H9 (cell line): ENCODE measurements around the gene ATXN3. TPM values are rescaled to one million over a fixed set of nuclear protein-coding genes. Genes with fewer than 3 reads are reported as not detected.

Source experiments
- DNase-seq: peaks from one replicate; pipeline ENCODE4 v3.0.0-alpha.2; 2017
- H2AFZ ChIP-seq: one replicate; pipeline ENCODE4 v1.6.1; 2013; ENCODE audit warnings: mild to moderate bottlenecking, low read length, control low read depth, moderate library complexity
- H2AK5ac ChIP-seq: 2 replicates; pipeline ENCODE4 v1.6.1; 2013; ENCODE audit warnings: low read length, control low read depth, mixed read lengths; ENCODE audit not compliant: insufficient read length
- H2BK120ac ChIP-seq: one replicate; pipeline ENCODE4 v1.6.1; 2013; ENCODE audit warnings: low read depth, mild to moderate bottlenecking, low read length, control low read depth, inconsistent platforms; ENCODE audit not compliant: poor library complexity, severe bottlenecking
- H2BK12ac ChIP-seq: 2 replicates; pipeline ENCODE4 v1.6.1; 2013; ENCODE audit warnings: low read length, control low read depth, mixed read lengths, low read depth; ENCODE audit not compliant: insufficient read length
- H2BK15ac ChIP-seq: 2 replicates; pipeline ENCODE4 v1.6.1; 2013; ENCODE audit warnings: low read depth, low read length, control low read depth
- H2BK20ac ChIP-seq: one replicate; pipeline ENCODE4 v1.6.1; 2013; ENCODE audit warnings: low read depth, mild to moderate bottlenecking, low read length, control low read depth, inconsistent platforms; ENCODE audit not compliant: poor library complexity, severe bottlenecking
- H2BK5ac ChIP-seq: 2 replicates; pipeline ENCODE4 v1.6.1; 2013; ENCODE audit warnings: low read length, control low read depth, mixed read lengths; ENCODE audit not compliant: insufficient read length
- H3K14ac ChIP-seq: 2 replicates; pipeline ENCODE4 v1.6.1; 2013; ENCODE audit warnings: low read length, control low read depth; ENCODE audit not compliant: insufficient read depth
- H3K18ac ChIP-seq: 2 replicates; pipeline ENCODE4 v1.6.1; 2013; ENCODE audit warnings: low read depth, mild to moderate bottlenecking, mixed read lengths, low read length, control low read depth; ENCODE audit not compliant: insufficient read length
- H3K23ac ChIP-seq: 2 replicates; pipeline ENCODE4 v1.6.1; 2013; ENCODE audit warnings: low read length, control low read depth, mixed read lengths, low read depth; ENCODE audit not compliant: insufficient read length
- H3K23me2 ChIP-seq: 2 replicates; pipeline ENCODE4 v1.6.1; 2013; ENCODE audit warnings: low read depth, mild to moderate bottlenecking, mixed read lengths, low read length, control low read depth; ENCODE audit not compliant: insufficient read length, poor library complexity, severe bottlenecking
- H3K27ac ChIP-seq: 2 replicates; pipeline ENCODE4 v1.5.1; 2013; ENCODE audit warnings: low read length, control low read depth, mixed read lengths, low read depth; ENCODE audit not compliant: insufficient read length
- H3K27me3 ChIP-seq: 2 replicates; pipeline ENCODE4 v1.6.1; 2013; ENCODE audit warnings: low read length, control low read depth, inconsistent platforms; ENCODE audit not compliant: insufficient read depth
- H3K4ac ChIP-seq: 2 replicates; pipeline ENCODE4 v1.6.1; 2013; ENCODE audit warnings: low read depth, mild to moderate bottlenecking, control low read depth, inconsistent platforms, low read length, moderate library complexity
- H3K4me1 ChIP-seq: 2 replicates; pipeline ENCODE4 v1.6.1; 2013; ENCODE audit warnings: low read length, control low read depth, inconsistent platforms; ENCODE audit not compliant: insufficient read depth
- H3K4me2 ChIP-seq: 2 replicates; pipeline ENCODE4 v1.6.1; 2013; ENCODE audit warnings: low read length, control low read depth, mixed read lengths; ENCODE audit not compliant: insufficient read length, insufficient read depth
- H3K56ac ChIP-seq: 2 replicates; pipeline ENCODE4 v1.6.1; 2013; ENCODE audit warnings: low read depth, mild to moderate bottlenecking, mixed read lengths, low read length, control low read depth; ENCODE audit not compliant: insufficient read length
- H3K79me1 ChIP-seq: 2 replicates; pipeline ENCODE4 v1.6.1; 2013; ENCODE audit warnings: low read depth, mild to moderate bottlenecking, moderate library complexity, low read length, control low read depth, inconsistent platforms; ENCODE audit not compliant: insufficient read depth, poor library complexity, severe bottlenecking
- H3K79me2 ChIP-seq: 2 replicates; pipeline ENCODE4 v1.6.1; 2013; ENCODE audit warnings: low read length, control low read depth, inconsistent platforms; ENCODE audit not compliant: insufficient read depth
- H3K9ac ChIP-seq: 2 replicates; pipeline ENCODE4 v1.6.1; 2013; ENCODE audit warnings: low read length, control low read depth, mixed read lengths; ENCODE audit not compliant: insufficient read length; ENCODE audit errors: extremely low read depth
- H3K9me3 ChIP-seq: one replicate; pipeline ENCODE4 v1.6.1; 2013; ENCODE audit warnings: low read depth, low read length, inconsistent platforms; ENCODE audit not compliant: control insufficient read depth
- H3T11ph ChIP-seq: one replicate; pipeline ENCODE4 v1.6.1; 2013; ENCODE audit warnings: mild to moderate bottlenecking, low read length, control low read depth, inconsistent platforms
- H4K20me1 ChIP-seq: one replicate; pipeline ENCODE4 v1.6.1; 2013; ENCODE audit not compliant: control insufficient read depth, insufficient read length, insufficient read depth
- H4K5ac ChIP-seq: 2 replicates; pipeline ENCODE4 v1.6.1; 2013; ENCODE audit warnings: low read depth, mild to moderate bottlenecking, mixed read lengths, low read length, control low read depth; ENCODE audit not compliant: insufficient read length
- H4K8ac ChIP-seq: replicated peaks from 2 replicates; pipeline ENCODE4 v1.6.1; 2013; ENCODE audit warnings: low read length, control low read depth, mixed read lengths, low read depth; ENCODE audit not compliant: insufficient read length
- H4K91ac ChIP-seq: 2 replicates; pipeline ENCODE4 v1.6.1; 2013; ENCODE audit warnings: low read depth, mild to moderate bottlenecking, moderate library complexity, mixed read lengths, low read length, control low read depth; ENCODE audit not compliant: insufficient read length
- H3K27ac Mint-ChIP-seq, 3 experiments: 2 replicates in 2 of 3; 3 replicates in 1 of 3; pipeline ENCODE4 v1.8.0; 2020 to 2021; ENCODE audit warnings: mixed read lengths in 3 of 3, mild to moderate bottlenecking in 1 of 3, moderate library complexity in 1 of 3
- H3K27me3 Mint-ChIP-seq: 2 replicates; pipeline ENCODE4 v1.8.0; 2021; ENCODE audit warnings: low read depth, mild to moderate bottlenecking, moderate library complexity, mixed read lengths
- H3K36me3 Mint-ChIP-seq, 3 experiments: 2 replicates in 2 of 3; 3 replicates in 1 of 3; pipeline ENCODE4 v1.8.0; 2020 to 2021; ENCODE audit warnings: low read depth in 3 of 3, mixed read lengths in 3 of 3; ENCODE audit not compliant: insufficient read depth in 1 of 3
- H3K4me1 Mint-ChIP-seq, 2 experiments: 2 replicates each; pipeline ENCODE4 v1.8.0; 2020; ENCODE audit warnings: mixed read lengths in 2 of 2
- H3K4me3 Mint-ChIP-seq, 2 experiments: 2 replicates in 1 of 2; 3 replicates in 1 of 2; pipeline ENCODE4 v1.8.0; 2020 to 2021; ENCODE audit warnings: mild to moderate bottlenecking in 2 of 2, mixed read lengths in 2 of 2, moderate library complexity in 1 of 2
- H3K9me3 Mint-ChIP-seq, 2 experiments: 2 replicates in 1 of 2; 3 replicates in 1 of 2; pipeline ENCODE4 v1.8.0; 2020; ENCODE audit warnings: mild to moderate bottlenecking in 2 of 2, mixed read lengths in 2 of 2, moderate library complexity in 1 of 2
- WGBS: extraction: QIAGEN DNeasy Blood & Tissue Kit; methylation state at CpG from one replicate; pipeline ENCODE4 v1.1.7; 2013; ENCODE audit warnings: missing lambda C conversion rate, low lambda C conversion rate, mixed read lengths; ENCODE audit not compliant: insufficient read length; ENCODE audit errors: extremely low coverage; 5-methylcytosine and 5-hydroxymethylcytosine counted together
- total RNA-seq: library from RNA; stranded (reverse); gene quantifications from 2 replicates; pipeline ENCODE4 v1.2.1, GENCODE V29; 2021
- TF ChIP-seq, protein P1 (sequence below): fragments of 200-600 bp; sonication (generic); conservative IDR thresholded peaks from 3 replicates; pipeline ENCODE4 v1.8.0; 2021; ENCODE audit warnings: antibody characterized with exemption, mild to moderate bottlenecking

The ATXN3 gene
- total RNA-seq, 1 experiment from 2014 or later = 29.7 TPM

DNA sequence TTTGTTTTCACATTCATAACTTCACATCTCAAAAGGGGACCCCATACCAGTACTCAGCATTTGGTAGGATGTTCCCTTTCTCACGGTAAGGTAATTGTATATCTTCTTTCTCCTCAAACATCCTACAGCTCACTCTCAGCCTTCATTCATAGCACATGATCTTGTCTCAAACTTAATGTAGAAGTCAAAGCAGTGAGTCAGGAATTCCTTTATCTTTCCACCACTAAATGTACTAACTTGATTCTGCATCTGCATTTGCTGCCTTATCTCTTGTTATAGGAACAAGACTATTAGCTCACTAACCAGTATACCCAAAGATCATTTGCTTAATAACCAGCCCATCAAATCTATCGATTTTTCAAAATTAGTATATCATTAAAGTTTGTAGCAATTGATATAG lies 38.3 kb upstream of the ATXN3 start:
- H3K27me3 Mint-ChIP-seq = no peaks in the 10 kb centered on the region
- WGBS = no CpG with 5 or more reads among the region's 2 CpGs
- no peak overlapping the region for H3K4ac ChIP-seq
- H4K91ac ChIP-seq = no peak overlapping the region
- no peak overlapping the region for H3K27ac ChIP-seq
- H2BK12ac ChIP-seq = no peak overlapping the region
- H3K79me2 ChIP-seq = no peaks in the 10 kb centered on the region
- H3K4me2 ChIP-seq = no peak overlapping the region
- H3K9me3 Mint-ChIP-seq = no peaks in the 10 kb centered on the region
- H3T11ph ChIP-seq = no peak overlapping the region
- no peak overlapping the region for H4K8ac ChIP-seq
- H3K9me3 ChIP-seq = no peaks in the 10 kb centered on the region
- no peak overlapping the region for H2AK5ac ChIP-seq
- TF ChIP-seq, protein P1, sequence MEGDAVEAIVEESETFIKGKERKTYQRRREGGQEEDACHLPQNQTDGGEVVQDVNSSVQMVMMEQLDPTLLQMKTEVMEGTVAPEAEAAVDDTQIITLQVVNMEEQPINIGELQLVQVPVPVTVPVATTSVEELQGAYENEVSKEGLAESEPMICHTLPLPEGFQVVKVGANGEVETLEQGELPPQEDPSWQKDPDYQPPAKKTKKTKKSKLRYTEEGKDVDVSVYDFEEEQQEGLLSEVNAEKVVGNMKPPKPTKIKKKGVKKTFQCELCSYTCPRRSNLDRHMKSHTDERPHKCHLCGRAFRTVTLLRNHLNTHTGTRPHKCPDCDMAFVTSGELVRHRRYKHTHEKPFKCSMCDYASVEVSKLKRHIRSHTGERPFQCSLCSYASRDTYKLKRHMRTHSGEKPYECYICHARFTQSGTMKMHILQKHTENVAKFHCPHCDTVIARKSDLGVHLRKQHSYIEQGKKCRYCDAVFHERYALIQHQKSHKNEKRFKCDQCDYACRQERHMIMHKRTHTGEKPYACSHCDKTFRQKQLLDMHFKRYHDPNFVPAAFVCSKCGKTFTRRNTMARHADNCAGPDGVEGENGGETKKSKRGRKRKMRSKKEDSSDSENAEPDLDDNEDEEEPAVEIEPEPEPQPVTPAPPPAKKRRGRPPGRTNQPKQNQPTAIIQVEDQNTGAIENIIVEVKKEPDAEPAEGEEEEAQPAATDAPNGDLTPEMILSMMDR = no peak
- no peak overlapping the region for H3K27ac Mint-ChIP-seq
- no peaks in the 10 kb centered on the region for H3K4me1 ChIP-seq
- H3K27me3 ChIP-seq = no peaks in the 10 kb centered on the region
- H3K4me3 Mint-ChIP-seq = no peak overlapping the region
- H4K5ac ChIP-seq = no peak overlapping the region
- no peak overlapping the region for H3K9ac ChIP-seq
- H4K20me1 ChIP-seq = no peaks in the 10 kb centered on the region
- H2BK5ac ChIP-seq = no peak overlapping the region
- no peak overlapping the region for H3K14ac ChIP-seq
- H3K36me3 Mint-ChIP-seq = peaks cover 39 to 87% (median 69%) of the 10 kb centered on the region in 3 experiments; a peak in 6 of 7 replicates
- no peak overlapping the region for H2BK15ac ChIP-seq
- H3K4me1 Mint-ChIP-seq = no peaks in the 10 kb centered on the region
- no peak overlapping the region for H3K56ac ChIP-seq
- H3K23me2 ChIP-seq = no peaks in the 10 kb centered on the region
- H3K23ac ChIP-seq = no peak overlapping the region
- H2BK20ac ChIP-seq = no peak overlapping the region
- no peak for DNase-seq
- H3K18ac ChIP-seq = no peak overlapping the region
- H3K79me1 ChIP-seq = no peaks in the 10 kb centered on the region
- H2BK120ac ChIP-seq = no peak overlapping the region
- H2AFZ ChIP-seq = no peak overlapping the region
